Measurements from ENCODE around the gene ITFG1.
A peak's percentile ranks its signal among the peaks of the same experiment; 100 is the strongest.
"Not testable (repeated sequence)": the region's sequence is repeated elsewhere in the genome, so short reads cannot be mapped to it uniquely, and the experiment has no call there.

Gene ITFG1

DNA sequence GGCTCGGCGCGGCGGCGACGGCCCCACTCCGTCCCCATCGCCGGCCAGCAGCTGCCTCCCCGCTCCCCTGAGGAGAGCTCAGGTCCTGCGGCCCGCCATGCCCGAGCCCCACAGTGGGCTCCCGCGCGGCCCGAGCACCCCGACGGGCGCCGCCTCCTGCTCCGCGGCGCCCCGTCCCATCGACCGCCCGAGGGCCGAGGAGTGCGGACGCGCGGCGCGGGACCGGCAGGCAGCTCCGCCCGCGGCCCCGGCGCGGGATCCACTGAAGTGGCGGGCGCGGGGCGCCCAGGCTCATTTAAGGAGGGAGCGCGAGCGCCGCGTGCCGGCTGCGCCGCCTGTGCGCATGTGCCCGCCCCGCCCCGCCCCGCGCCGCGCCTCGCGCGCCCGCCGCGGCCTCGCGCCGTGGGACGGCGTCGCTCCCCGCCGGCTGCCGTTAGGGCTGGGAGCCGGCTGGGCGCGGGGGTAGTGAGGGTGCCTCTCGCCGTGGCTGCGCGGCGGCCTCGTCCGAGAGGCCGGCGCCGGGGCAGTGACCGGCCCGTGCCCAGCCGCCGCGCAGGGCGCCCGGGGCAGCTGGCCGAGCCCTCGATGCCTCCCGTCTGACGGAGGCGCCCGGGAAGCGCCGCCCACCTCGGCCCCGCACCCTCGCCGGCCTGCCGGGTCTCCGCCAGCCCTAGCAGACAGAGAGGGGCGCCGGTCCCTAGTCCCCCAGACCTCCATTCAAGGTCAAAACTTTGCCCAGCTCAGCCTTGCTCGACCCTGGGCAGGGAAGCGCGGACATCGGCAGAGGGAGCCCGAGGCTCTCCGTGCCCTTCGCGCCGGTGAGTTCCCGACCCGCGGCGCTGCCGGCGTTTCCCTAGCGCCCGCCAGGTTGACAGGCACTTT lies 316.9 kb downstream of the ITFG1 start, which contains the start of gene NETO2:
Gene NETO2, minus strand, starts transcription at position 269 of the 882 bp plus-strand sequence. CDS start 333 bp downstream, outside the sequence.
- peak; percentile 71 for DNase-seq

DNA sequence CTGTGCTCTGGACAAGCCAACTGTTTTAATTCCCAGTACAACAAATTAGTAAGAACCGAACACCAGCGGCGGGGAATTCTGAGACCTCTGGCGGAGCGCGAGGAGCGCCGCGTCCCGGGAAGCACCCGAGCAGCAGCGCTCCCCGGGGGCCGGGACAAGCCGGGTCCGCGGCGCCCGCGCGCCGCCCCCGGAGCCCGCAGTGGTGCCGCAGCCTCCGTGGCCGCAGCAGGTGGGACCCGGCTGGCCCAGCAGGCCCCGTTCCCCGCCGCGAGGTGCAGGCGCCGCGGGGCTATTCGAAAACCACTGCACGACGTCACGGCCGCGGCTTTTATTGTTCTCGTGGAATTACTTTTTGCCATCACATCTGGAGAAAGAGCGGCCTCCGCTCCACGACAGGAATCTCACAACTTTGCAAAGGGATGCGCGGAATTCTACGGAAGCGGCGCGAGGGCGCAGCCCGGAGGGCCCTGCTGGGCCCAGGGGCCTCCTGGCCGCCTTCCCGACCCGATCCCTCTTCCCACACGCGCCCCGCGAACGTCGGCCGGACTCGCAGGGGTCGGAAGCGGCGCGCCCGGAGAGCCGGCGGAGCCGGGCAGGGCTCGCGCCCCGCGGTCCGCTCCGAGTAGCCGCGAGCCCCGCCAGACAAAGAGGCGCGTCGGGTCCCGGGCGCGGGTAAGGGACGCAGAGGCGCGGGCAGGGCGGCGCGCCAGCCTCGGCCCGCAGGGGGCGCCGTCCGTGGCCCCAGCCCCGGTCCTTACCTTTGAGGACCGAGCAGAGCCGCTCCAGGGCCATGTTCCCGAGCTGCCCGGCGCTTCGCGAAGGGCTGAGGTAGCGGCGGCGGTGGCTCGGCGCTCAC lies 317.8 kb downstream of the ITFG1 start:
- peak; percentile 66 for DNase-seq

DNA sequence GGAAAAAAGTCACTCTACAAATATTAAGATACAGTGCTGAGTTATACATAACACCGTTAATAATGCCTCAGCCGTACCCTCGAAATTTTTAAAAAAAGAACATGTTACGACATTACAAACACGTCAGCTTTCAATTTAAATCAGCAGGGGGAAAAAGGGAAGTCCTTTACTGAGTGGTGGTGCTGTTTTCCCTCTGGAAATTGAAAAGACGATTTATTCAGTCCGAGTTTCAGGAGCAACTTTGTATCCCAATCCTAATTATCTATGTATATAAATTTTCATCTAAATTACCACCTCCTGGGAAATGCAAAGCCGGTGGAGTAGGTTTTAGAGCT lies 318.4 kb downstream of the ITFG1 start:
- no peak for DNase-seq

DNA sequence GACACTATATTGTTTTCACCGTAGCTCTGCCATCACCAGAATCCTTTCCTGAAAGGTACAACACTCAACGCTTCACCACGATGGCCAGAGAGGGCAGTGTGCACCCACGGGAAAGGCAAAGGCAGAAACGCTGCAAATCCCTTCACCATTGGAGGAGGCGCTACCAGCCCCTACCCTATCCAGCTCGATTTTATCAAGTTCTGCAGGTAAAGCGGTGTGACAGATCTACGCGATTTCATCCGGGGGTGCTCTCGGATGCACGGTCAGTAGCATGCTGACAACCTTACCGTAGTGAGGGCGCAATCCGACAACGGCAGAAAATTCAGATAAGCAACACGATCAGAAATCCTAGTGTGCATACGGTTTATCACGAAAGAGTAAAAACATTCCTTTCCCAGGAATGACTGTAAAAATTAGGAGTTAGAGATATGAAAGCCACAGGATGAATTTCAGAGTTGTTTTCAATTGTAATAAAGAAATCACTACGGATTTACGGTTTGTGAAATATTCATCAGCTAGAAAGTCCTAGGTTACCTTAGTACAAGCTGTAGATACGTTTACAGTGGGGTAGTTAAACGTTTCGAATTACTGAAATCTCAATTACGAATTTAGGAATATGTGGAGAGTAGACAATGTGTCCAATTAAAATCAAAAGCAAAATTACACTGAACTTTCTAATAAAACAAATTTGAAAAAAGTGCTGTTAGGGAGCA lies 318.9 kb downstream of the ITFG1 start:
- peak; percentile 82 for DNase-seq

DNA sequence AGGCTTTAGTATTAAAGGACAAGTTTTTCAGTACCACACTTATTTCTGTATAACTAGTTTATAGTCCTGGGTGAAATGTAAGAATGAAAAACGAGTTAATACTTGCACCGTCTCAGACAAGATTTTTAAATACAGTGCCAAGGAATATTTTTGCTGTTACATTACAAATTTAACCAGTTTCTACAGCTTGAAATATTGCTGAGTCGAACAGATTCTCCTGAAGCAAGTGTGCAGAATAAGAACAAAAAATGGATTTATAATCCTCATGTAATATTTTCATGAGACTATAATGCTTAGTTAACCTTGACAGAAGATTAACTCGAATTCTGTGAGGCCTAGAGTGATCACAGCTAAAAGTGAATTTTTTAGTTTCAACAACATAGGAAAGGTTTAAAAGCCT lies 320.2 kb downstream of the ITFG1 start:
- DNase-seq = no peak

DNA sequence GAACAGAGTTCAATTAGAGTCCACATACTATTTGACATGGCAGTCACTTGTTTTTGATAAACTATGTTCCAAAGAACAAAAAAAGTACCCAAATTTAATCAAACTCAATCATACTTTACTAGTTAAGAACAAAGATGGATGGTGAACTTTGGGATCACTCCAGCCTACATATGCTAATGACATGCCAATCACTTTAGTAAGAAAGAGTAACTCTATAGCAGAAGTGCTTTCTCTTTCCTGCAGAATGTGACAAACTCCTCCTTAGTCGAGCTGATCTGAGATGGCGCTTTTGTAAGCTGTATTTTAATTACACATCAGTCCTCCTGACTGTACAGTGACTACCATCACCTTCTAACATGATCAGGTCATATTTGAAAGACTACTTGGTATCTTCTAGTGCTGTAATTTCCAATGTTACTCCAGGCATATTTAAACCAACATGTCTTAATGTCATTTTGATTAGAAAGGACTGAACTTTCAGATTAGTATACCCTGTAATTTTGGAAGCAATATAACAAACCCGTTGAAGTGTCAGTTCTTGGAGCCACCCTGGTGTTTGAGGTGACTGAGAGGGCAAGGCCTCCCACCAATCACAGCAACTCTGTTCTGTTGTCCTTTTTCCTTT lies 321.2 kb downstream of the ITFG1 start:
- no peak for DNase-seq

DNA sequence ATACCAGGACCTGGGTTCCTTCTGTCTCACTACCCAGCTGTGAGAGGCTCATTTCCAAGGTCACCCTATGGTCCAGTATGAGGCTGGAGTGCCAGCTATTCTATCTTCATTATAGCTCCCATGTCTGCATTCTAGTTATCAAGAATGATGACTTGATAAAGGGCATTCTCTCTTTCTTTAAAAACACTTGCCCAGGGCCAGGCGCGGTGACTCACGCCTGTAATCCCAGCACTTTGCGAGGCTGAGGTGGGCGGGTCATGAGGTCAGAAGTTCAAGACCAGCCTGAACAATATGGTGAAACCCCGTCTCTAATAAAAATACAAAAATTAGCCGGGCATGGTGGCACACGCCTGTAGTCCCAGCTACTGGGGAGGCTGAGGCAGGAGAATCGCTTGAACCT lies 322.9 kb downstream of the ITFG1 start:
- not testable (repeated sequence) for DNase-seq

DNA sequence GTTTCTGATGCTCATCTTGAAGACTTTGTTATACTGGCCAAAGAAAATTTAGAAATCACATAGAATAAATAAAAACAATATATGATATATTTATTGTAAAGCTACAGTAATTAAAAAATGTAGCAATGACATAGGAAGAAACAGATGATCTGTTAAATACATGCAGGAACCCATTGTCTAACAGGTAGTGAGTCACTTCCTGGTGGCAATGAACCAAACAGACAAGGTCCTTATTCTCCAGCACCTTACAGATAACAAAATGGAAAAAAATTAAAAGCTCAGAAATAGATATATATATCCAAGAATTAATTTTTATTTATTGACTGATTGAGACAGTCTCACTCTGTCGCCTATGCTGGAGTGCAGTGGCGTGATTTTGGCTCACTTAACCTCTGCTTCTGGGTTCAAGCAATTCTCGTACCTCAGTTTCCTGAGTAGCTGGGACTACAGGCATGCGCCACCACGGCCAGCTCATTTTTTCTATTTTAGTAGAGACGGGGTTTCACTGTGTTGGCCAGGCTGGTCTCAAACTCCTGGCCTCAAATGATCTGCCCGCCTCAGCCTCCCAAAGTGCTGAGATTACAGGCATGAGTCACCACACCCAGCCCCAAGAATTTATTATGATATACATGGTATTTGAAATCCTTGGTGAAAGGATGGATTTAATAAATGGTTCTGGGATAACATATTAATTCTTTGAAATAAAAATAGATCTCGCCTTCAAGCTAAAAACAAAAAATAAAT lies 324.6 kb downstream of the ITFG1 start:
- no peak for DNase-seq

DNA sequence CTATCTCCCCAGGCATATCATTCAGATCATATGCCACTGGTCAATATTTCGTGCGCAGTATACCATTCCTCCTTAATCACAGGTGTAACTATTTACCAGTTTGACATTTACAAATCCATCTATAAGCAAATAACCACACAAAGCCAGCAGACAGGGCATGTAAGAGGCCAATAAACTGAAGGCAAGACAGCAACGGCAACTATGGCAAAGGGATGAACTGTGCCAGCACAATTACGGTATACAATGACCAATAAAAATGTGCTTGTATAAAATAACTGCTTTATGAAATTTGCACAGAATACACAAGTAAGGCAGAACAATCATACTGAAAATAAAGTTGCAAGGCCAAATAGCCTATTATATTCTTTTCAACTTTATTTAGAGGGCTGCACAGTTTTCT lies 326.3 kb downstream of the ITFG1 start:
- no peak for DNase-seq

DNA sequence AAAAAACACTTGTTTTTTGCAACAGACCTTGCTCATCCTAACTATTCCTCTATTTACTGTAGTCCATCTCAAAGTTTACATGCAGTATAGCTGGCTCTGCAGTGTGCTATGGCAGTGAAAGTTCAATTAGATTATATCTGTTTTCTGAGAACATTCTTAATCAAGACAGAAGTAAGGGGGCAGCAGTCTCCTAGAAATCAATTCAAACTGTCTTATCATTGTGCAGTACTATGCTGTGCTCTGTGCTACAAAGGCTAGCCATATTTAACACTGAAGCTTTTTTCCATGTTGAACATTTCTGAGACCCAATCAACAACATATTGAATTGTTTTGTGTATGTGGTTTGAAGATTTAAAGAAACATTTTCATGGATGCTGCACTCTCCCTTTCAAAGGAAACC lies 328.6 kb downstream of the ITFG1 start:
- DNase-seq = no peak

DNA sequence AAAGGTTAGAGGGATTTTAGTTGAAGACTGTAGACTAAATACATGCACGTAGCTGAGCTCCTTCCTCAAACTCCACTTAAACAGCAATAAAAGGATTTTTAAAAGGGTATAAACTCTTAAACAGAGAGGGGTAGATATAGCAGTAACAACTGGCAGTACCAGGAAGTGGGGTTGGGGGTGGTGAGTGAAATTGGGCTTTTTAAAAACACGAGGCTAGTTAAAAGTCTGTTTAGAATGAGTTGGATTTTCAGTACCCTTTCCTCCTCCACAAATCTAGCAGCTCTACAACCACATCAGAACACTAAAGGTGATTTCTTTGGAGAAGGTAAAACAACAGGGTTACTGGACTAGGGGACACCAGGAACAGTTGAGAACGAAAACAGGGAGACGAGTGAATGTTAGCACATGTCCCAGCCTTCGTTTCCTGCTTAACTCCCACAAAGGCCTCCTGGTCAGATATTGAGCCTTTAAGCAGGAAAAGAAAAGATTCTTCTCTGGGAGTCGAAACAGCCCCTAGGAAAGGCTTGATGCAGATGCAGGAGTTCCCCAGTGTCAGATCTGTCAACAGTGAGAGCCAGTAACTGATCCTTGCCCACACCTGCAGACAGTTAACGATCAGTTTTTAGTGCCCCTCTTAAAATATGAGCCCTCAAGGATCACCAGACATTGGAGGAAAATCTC lies 331.0 kb downstream of the ITFG1 start:
- no peak for DNase-seq

DNA sequence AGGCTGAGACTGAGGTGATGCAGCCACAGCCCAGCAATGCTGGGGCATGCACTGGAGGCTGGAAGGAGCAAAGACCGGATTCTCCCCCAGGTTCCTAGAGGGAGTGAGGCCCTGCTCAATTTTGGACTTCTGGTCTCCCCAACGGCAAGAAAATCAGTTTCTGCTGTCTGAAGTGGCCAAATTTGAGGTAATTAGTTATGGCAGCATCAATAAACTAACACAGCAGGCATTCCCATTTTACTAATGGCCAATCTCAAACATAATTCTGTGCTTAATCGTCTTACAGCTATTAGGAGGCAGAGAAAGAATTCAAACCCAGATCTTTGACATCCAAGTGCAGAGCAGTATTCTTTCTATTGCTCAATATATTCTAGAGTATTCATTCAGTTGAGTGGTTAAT lies 333.3 kb downstream of the ITFG1 start:
- no peak for DNase-seq

DNA sequence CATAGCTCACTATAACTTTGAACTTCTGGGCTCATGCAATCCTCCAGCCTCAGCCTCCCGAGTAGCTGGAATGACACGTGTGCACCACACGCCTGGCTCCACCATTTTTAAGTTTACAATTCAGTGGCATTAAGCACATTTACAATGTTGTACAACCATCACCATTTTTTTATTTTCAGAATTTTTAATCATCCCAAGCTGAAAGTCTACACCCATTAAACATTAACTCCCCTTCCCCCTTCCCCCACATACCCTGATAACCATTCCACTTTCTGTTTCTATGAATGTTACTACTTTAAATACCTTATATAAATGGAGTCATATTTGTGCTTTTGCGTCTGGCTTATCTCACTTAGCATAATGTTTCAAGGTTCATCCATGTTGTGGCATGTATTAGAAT lies 335.1 kb downstream of the ITFG1 start:
- no peak for DNase-seq

DNA sequence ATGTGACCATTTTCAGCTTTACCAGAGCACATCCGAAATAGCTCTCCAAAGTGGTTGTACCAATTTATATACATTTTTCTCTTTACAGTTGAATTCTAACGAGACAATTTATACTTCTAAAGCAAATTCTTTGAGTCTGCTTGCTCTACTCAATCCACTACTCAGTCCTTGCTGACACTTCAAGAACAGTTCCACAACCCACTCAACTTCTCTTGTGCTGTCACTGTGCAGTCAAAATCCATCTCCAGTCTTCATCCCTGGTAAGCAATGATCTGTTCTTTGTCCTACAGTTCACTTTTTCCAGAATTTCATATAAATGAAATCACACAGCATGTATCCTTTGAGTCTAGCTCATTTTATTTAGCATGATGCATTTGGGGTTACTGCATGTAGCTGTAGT lies 347.7 kb downstream of the ITFG1 start:
- DNase-seq = no peak

DNA sequence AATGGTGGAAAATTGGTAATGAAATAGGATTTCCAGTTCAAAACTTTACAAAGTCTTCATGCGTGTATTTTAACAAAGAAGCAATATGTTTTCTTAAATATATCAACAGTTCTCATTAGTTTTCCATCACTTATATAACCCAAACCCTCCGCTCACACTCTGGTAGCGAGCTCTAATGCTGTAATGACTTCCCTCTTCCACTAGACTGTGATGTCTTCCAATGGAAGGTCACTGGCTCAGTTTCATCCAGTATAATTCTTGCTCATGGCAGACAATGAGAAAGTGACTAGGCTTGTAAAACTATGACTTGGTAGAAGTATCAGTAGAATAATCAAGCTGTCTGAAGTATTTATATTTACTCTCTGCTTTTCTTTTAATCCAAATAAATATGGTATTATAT lies 349.9 kb downstream of the ITFG1 start:
- DNase-seq = no peak

DNA sequence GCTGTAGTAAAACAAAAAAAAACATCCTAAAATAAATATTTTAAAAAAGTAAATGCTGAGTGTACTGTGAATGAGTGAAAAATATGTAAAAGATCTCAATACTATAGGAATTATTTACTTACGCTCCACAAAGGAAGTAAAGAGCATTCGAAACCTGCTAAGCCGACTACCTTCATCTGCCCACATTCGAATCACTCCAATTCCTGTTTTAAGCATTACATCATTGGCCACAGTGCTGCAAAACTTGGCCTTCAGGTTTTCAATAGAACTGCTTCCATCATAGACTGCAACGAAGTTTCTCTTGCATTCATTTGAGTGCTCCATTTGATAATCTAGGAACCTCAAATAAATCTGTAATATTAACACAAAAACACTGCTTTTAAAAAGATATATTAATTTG lies 351.5 kb downstream of the ITFG1 start:
- no peak for DNase-seq
